Prostate gland (tissue), 2 donors: Measurements from ENCODE around the gene PRR5.

Experiments
- CTCF ChIP-seq, 4 experiments: fragments of 200-600 bp in 2 of 4; fragments of 450-650 bp in 2 of 4; sonication (generic) in 2 of 4; IDR thresholded peaks; 1 replicate in 3 of 4; 2 replicates in 1 of 4; pipeline ENCODE4 v1.5.1; 2016 to 2019; ENCODE audit warnings: antibody characterized with exemption in 4 of 4, mild to moderate bottlenecking in 2 of 4, moderate library complexity in 2 of 4
- POLR2A ChIP-seq: fragments of 450-650 bp; IDR thresholded peaks from one replicate; pipeline ENCODE4 v1.6.1; 2016; ENCODE audit warnings: antibody characterized with exemption, mild to moderate bottlenecking

GRCh38 chr22:44727148-44727547 lies 25.1 kb downstream of the PRR5 start:
- TF ChIP-seq CTCF (IDR thresholded peaks at IDR 0.05) (no peak), POLR2A (no peak)
